SKM-1 treated with dmso at 0.1 percent for 144 hours (cell line): ENCODE results near the gene FMN2.

Experiments
- DNase-seq: peaks from one replicate; lab custom pipeline; 2025; ENCODE audit not compliant: unreplicated experiment; lab: John Stamatoyannopoulos, UW

Gene FMN2

GRCh38 chr1:240415532-240415931 is 323.8 kb downstream of the FMN2 start:
- DNase-seq, result no peak

GRCh38 chr1:240417317-240417716 is 325.6 kb downstream of the FMN2 start:
- no peak for DNase-seq

DNA sequence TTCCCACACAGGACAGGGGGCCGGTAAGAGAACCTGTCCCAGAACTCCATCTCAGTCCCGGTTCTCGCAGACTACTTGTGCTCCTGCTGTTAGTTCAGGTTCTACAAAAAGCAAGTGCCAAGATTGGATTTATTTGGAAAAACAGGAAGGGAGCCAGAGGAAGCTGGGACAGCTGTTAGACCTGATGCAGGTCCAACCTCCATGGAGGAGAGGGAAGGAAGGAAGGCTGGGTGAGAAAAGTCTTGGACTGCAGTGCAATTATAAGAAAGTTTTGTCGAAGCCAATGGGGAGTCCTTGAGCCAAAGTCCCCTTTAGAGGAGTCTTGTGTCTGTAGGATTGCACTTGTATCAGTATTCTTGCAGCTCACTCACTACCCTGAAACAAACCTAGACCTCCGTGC is 329.1 kb downstream of the FMN2 start:
- no peak for DNase-seq

DNA sequence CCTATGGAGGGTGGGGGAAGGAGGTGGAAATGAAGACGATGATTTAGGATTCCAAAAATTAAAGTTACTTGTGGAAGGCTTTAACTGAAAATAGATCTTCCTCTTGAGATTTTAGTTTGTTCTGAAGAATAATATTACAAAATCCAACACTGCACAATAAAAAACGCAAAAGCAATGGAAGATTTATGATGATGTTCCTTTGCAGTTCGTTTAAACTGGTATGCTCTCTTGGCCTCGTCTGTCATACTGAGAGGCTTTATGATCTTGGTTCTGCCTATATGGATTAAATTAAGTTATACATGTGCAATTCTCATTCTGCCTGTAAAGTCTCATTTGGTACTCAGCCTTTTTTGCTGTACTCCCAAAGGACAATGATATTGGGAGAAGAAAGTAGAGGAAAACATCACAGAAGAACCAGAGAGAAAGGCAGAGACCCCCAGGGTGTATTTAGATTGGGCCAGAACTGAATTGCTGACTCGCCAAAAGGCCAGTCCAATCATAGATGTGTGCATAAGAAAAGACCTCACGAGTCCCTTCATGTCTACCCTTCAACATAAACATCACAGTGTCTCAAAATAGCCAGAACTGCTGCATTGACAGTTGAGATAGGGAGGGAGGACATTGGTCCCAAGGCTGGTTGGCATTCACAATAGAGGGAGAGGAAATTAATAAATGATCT is 331.7 kb downstream of the FMN2 start:
- no peak for DNase-seq

DNA sequence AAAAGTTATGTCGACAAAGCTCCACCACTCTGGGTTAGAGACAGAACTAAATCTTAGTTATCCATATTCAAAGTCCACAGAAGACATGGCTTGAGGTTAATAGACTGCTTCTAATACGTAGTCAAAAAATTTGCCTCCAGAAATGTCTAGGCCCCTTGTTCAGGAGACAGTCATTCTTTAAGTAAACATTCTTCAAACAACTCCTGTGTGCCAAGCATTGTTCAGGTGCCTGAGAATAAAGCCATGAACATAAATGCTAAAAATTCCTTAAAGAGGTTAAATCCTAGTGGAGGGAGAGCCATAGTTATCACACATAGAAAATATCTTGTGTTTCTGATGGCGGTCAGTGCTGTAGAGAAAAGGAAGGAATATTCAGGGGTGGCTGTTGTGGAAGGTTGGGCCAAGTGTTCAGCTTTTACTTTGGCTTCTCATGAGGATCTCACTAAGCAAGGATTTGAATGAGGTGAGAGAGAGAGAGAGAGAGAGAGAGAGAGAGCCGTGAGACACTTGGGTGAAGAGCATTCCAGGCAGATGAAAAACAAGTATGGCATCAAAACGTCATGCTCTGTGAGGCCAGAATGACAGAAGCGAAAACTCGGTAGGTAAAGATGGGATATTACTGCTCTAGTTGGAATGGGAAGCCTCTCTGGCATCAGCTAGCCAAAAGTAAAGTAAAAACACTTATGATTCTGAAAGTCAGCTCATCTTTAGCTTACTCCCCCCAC is 333.2 kb downstream of the FMN2 start:
- no peak for DNase-seq

DNA sequence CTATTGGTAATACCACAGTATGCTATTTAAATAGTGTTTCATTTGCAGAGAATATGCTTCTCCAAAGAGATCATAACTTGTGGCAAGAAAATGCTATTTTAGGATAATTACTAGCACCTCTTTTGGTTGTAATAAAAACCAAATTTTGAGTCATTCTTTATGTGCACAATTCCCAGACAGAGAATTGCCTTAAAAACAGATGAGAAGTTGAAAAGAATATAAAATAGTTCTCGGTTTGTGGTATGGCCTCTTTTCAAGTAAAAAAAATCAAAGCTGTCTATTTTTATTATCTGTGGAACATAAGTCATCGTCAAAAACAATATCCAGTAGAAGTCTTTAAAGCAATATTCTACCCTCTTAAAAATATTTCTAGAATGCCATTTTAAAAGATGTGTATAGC is 334.4 kb downstream of the FMN2 start:
- DNase-seq, result no peak

GRCh38 chr1:240435996-240436566 is 344.4 kb downstream of the FMN2 start:
- no peak for DNase-seq

GRCh38 chr1:240441669-240442068 is 350.0 kb downstream of the FMN2 start:
- DNase-seq, result no peak

DNA sequence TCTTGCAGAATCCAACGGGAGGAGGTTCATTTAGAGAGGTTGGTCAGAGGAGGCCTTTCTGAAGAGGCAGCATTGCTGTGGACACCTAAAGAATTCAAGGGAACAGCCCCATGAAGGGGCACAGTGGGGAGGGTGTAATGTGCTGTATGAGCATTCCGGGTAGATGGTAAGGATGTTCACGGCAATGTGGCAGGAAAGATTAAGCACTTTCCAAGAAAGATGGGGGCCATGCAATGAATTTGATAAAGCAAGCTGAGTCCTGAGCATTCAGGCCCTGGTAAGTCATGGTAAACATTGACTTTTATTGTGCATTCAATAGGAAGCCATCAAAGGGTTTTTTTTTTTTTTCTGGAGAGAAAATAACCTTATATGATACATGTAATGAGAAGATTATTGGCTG is 353.7 kb downstream of the FMN2 start:
- no peak for DNase-seq

DNA sequence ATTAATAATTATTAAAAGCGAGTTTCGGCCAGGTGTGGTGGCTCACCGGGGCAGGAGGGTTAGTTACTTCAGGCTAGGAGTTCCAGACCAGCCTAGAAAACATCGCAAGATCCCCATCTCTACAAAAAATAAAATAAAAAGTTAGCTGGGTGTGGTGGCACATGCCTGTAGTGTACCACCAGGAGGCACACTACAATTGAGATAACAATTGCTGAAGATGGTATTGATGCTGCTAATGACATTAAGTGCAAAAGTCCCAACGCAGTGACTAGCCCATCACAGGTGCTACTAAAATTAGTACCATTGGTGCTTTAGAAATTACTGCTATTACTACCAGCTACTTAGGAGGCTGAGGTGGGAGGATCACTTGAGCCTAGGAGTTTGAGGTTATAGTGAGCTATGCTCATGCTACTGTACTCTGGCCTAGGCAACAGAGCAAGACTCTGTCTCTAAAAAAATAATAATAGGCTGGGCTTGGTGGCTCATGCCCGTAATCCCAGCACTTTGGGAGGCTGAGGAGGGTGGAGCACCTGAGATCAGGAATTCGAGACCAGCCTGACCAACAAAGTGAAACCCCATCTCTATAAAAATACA is 363.6 kb downstream of the FMN2 start:
- no peak for DNase-seq

DNA sequence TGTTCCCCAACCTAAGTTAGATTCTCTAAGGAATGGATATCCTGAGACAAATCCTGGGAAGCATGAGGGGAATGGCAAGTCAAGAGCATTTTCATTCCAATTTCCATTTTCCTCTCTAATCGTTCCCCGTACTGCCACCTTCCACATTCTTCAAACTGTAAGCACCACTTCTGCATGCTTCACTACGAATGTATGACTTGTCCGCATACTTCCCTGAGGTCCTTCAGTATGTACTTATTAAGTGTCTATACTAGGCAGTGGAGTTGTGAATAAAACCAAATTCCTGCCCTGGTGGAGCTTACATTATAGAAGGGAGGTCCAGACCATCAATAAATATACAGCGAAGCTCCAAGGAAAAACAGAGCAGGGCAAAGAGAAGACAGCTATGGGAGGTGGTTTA is 365.5 kb downstream of the FMN2 start:
- DNase-seq, result no peak

DNA sequence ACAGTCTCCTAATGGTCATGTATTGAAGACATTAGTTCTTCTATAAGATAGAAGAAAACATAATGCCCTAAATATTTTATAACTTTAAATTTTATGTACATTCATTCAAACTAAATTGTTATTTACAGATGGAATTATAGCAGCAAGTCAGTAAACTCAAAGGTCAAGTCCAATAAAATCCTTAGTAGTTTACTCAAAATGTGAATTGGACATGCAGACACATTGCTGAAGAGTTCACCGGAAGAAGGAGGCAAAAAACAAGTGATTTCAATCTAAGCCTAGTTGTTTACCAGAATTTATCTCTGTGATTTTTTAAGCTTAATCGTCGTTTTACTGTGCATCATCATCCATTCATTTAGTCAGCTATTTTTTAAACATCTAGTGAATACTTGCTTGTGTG is 370.6 kb downstream of the FMN2 start:
- DNase-seq, result no peak

GRCh38 chr1:240462766-240463395 is 371.2 kb downstream of the FMN2 start:
- no peak for DNase-seq

GRCh38 chr1:240464099-240464498 is 372.4 kb downstream of the FMN2 start:
- DNase-seq, result no peak

GRCh38 chr1:240465531-240465940 is 373.9 kb downstream of the FMN2 start:
- no peak for DNase-seq

- no peak for DNase-seq
Measured at GRCh38 chr1:240466509-240466908, 374.8 kb downstream of the FMN2 start.

- DNase-seq, result no peak
Measured at GRCh38 chr1:240467895-240468294, 376.2 kb downstream of the FMN2 start.

DNA sequence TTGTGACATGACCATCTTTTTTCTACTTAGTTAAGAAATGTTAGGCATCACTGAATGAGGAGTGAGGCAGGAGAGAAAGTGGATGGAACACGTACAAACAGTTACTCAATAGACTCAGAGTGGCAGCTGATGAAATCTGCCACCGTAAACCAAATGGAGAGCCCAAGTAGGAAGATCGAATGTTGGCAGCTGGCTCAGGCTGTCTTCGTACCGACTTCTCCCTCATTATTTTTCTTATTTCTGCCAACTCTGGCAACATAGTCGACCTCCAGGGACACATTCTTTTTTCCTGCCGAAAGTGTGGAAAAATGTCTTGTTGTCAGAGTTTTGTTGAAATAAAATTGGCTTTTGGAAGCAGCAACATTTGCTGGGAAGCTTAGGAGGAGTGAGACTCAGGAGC is 377.0 kb downstream of the FMN2 start:
- no peak for DNase-seq

DNA sequence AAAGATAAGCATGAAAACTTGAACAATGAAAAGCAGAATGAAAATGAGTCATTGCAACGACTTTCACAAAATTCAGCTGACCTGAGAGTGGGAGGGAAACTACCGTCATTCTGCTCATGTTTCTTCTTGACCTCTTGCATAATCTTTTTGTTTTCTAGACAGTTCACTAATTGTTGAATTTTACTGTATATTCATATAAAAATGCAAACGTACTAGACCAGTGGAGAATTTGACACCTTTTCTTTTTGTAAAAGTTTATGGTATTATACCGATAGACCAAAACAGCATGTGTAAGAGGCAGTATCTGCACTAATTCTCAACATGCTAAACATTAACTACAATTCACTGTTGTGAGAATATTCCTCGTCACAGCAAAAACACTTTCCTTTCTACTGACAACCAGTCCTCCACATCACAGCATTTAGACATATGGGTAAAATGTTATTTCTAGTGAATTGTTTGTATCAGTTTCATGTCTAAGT is 382.5 kb downstream of the FMN2 start:
- DNase-seq, result no peak

- no peak for DNase-seq
Measured at GRCh38 chr1:240475832-240476231, 384.1 kb downstream of the FMN2 start.

GRCh38 chr1:240478536-240478935 is 386.9 kb downstream of the FMN2 start:
- no peak for DNase-seq
